Ovary (tissue), 3 donors: ENCODE results near the gene PARD3.

Source experiments
- EP300 ChIP-seq: sonication (generic); formaldehyde crosslinking; IDR thresholded peaks from one replicate; pipeline ENCODE4 v1.6.1; 2017; ENCODE audit warnings: antibody characterized with exemption
- TF ChIP-seq, protein P1 (sequence below), 3 donors: fragments of 450-650 bp in 2 of 3; fragments of 200-600 bp in 1 of 3; IDR thresholded peaks; one replicate each; pipeline versions ENCODE4 v1.5.1 to v1.8.0; 2016 to 2022; ENCODE audit warnings: antibody characterized with exemption in 3 of 3, mild to moderate bottlenecking in 1 of 3
- donor health status: DM: no; HTN: no; CAD: no.

DNA sequence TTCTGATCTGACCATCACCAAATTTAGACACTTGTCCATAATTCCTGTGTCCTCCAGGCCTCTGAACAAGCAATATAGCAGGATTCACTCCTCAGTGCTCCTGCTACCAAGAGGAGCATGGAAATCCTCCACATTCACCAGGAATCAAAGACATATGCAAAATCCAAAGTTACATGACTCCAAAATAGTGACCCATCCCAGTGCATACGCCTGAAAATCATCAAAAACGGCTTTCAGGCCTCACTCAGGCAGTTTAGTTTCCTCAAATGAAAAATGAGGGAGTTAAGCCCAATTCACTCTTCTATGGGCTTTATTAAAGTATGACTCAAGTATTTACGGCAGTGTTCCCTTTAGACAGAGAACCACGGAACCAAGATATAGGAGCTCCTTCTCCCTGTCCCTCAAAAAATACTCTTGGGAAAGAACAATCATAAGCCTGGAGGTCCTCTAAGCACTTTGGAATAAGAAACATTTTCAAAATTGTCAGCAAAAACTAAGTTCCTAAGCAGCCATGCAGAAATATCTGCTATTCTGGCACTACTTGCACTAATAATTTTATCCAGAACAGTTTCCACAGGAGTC lies 240.7 kb downstream of the PARD3 start:
- TF ChIP-seq EP300 = no peak
- TF ChIP-seq, protein P1, sequence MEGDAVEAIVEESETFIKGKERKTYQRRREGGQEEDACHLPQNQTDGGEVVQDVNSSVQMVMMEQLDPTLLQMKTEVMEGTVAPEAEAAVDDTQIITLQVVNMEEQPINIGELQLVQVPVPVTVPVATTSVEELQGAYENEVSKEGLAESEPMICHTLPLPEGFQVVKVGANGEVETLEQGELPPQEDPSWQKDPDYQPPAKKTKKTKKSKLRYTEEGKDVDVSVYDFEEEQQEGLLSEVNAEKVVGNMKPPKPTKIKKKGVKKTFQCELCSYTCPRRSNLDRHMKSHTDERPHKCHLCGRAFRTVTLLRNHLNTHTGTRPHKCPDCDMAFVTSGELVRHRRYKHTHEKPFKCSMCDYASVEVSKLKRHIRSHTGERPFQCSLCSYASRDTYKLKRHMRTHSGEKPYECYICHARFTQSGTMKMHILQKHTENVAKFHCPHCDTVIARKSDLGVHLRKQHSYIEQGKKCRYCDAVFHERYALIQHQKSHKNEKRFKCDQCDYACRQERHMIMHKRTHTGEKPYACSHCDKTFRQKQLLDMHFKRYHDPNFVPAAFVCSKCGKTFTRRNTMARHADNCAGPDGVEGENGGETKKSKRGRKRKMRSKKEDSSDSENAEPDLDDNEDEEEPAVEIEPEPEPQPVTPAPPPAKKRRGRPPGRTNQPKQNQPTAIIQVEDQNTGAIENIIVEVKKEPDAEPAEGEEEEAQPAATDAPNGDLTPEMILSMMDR (IDR thresholded peaks at IDR 0.05) = no peak
